NCI-H510A treated with DMSO at 0.1 percent for 48 hours (cell line): Measurements from ENCODE around the gene NIT2.
"Not testable (repeated sequence)": the region's sequence is repeated elsewhere in the genome, so short reads cannot be mapped to it uniquely, and the experiment has no call there.

Source experiments
- DNase-seq: peaks from one replicate; lab custom pipeline; 2025; lab: John Stamatoyannopoulos, UW

The NIT2 gene

DNA sequence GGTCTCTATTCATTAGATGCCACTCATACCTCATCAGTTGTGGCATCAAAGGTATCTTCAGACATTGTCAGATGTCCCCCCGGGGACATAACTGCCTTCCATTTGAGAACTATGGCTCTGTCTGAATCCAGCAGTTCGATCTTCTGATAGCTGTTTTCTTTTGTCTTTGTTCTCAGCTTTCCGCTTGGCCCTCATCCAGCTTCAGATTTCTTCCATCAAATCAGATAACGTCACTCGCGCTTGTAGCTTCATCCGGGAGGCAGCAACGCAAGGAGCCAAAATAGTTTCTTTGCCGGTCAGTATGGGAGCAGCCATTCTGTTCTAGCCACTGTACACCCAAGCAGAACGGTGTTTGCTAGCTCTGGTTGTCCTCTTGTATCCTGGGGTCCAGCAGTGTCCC, 4.4 kb downstream of the NIT2 start:
- DNase-seq: no peak

DNA sequence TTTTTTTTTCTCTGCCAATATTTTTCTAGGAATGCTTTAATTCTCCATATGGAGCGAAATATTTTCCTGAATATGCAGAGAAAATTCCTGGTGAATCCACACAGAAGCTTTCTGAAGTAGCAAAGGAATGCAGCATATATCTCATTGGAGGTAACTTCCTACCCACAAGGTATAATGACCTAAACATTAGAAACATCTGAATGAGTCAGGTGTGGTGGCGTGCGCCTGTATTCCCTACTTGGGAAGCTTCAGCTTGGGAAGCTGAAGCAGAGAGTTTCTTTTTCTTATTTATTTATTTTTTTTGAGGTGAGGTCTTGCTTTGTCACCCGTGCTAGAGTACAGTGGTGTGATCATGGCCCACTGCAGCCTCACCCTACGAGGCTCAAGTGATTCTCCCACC, 5.2 kb downstream of the NIT2 start:
- DNase-seq: no peak

DNA sequence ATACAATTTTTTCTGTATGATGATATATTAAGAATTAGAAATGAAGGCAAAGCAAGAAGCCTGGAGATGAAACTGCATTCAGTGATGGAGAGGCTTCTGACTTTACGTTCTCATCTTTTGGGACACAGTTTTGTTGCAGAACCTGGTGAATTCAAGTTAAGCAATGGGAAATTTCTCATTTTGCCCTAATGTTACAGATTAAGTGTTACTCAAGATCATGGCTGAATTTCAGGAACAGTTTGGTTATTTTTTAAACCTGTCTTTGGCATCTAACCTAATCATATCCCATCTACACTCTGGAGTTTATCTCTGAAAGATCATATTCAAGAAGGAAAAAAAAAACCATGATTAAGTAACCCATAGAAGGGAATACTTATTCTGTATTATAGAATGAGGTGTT, 6.0 kb downstream of the NIT2 start:
- no peak for DNase-seq

DNA sequence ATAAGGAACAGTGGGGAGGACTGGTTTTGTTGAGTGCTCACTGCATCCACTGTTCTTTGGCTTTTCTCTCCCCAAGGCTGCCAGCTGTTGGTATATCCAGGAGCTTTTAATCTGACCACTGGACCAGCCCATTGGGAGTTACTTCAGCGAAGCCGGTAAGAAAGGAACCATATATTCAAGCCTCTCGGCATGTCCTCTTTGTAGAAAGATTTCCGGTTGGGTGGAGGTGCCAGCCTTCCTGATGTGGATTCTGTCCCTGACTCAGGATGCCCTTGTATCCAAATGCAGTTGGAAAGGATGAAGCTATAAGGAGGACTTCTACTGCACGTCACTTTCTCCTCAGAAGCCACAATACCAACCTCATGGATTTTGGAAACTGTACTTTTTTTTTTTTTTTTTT, 14.2 kb downstream of the NIT2 start:
- DNase-seq: no peak

DNA sequence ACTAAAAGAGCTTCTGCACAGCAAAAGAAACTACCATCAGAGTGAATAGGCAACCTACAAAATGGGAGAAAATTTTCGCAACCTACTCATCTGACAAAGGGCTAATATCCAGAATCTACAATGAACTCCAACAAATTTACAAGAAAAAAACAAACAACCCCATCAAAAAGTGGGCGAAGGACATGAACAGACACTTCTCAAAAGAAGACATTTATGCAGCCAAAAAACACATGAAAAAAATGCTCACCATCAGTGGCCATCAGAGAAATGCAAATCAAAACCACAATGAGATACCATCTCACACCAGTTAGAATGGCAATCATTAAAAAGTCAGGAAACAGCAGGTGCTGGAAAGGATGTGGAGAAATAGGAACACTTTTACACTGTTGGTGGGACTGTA, 17.2 kb downstream of the NIT2 start:
- DNase-seq: not testable (repeated sequence)

DNA sequence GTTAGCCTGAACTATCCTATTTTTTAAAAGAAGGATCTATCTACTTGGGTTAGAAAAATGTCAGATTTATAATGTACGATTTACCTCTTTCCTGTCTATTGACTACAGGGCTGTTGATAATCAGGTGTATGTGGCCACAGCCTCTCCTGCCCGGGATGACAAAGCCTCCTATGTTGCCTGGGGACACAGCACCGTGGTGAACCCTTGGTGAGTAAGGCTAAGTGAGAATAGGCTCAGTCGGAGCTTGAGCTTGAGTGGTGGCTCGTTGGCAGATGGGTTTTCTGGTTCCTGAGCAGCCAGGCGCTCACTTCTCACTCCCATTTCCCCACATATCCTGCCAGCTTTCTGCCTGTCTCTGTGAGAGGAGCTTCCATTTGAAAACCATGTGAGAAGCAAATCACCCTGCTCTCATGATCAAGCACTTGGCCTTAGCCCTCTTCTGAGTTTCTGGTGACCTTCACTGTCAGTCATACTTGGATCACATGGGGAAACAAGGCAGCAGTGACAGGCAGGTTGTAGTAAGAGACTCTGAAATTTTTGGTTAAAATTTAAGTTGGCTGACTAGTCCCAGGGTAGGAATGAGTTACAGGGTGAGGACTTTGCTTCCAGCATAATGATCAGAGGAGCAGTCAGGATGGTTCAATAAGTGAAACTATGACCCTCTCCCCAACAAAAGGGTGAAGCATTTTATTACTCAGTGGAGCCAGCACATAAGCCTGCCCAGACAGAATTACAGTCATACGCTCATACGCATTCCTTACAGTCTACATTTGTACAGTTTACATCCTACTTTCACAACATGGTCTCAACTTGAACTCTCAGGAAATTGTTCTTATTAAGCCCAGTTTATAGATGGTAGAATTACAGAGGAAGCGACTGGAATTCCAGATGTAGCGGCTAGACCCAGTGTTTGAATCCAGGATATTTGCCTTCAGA, 18.0 kb downstream of the NIT2 start:
- DNase-seq: no peak

DNA sequence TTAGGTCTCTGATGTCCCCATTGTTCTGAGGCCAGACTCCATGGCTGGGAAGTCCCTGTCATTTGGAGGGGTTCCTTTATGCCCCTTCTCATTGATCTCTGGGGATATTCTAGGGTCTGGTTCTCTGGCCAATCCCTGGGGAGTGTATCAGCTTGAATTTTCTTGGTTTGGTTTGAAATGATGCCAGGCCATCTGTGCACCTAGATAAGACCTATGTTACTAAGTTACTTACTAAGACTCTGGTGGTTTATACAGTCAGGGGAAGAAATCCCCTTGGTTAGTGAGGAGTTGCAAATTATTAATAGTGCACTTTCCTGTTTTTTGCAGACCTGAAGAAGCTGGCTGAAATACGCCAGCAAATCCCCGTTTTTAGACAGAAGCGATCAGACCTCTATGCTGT, 20.3 kb downstream of the NIT2 start:
- DNase-seq: no peak

- DNase-seq: no peak
Observed at GRCh38 chr3:100358413-100358812, 23.9 kb downstream of the NIT2 start.

DNA sequence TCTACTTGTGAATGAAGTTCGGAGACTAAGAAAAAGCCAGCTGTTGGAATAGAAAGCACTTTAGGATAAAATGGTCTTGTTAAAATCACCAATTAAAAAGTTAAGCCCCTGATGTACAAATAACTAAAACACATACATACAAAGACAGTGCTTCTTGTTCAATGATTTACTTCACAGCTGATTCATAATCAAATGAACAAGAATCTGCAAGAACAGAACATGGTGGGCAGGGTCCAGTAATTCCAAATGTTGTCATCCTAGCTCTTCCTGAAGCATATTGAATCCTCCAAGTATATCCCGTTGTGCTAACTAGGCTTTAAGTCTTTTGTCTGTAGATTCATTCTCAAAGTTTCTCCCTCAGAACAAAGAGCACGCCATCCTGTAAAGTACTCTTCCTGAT, 24.5 kb downstream of the NIT2 start:
- DNase-seq: no peak

GRCh38 chr3:100360757-100361496, 26.4 kb downstream of the NIT2 start:
- no peak for DNase-seq

DNA sequence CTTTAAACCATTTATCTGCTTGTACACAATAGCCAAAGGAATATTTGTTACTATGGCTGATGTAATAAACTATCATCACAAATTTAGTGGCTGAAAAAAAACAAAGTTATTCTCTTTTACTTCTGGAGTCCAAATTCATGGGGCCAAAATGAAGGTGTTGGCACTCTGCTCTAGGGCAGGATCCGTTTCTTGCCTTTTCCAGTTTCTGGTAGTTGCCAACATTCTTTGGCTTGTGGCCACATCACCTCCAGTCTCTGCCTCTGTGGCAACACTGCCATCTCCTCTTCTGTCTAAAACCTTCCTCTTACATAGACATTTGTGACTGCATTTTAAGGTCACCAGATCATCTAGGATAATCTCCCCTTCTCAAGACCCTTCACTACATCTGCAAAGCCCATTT, 27.3 kb downstream of the NIT2 start:
- DNase-seq: no peak

DNA sequence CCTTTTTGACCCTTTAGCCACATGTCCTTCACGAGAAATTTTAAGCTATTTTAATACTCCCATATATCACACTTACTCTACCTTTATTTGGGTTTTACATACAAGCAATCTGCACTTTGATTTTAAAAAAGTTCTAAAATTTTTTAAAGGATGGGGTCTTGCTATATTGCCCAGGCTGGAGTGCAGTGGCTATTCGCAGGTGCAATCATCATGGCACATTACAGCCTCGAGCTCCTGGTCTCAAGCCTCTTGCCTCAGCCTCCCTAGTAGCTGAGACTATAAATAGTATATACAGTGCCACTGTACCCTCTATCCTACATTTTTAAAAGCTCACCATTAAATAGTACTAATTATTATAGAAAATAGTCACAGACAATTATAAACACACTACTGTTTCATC, 29.9 kb downstream of the NIT2 start:
- no peak for DNase-seq

DNA sequence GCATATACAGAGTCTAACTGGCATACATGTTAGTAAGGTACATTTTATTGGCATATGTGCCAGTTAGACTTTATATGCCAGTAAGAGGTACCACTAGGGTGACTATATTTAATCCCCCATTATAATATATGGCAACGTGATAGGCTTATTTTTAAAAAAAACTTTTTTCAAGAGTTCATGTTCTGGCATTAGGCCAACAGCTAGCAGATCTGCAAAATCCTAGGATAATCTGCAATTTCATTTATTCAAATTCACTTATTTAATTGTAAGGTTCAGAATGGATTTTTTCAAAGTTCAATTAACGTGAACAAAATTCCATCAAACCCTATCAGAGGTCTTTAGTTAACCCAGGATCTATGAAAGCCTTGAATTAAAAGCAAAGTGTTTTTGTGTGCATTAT, 31.9 kb downstream of the NIT2 start:
- DNase-seq: no peak

DNA sequence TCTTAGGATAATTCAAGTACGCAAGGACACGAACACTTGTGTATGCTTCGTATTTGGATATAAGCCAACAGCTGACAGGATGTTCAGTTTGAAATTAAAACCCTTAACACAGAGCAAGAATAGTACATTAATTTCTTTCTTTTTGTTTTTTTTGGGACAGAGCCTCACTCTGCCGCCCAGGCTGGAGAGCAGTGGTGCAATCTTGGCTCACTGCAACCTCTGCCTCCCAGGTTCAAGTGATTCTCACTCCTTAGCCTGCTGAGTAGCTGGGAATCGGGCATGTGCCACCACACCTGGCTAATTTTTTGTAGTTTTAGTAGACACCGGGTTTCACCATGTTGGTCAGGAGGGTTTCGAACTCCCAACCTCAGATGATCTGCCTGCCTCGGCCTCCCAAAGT, 33.9 kb downstream of the NIT2 start:
- DNase-seq: no peak

- DNase-seq: no peak
Observed at GRCh38 chr3:100370756-100371155, 36.2 kb downstream of the NIT2 start.

GRCh38 chr3:100374521-100374920, 40.0 kb downstream of the NIT2 start:
- no peak for DNase-seq

DNA sequence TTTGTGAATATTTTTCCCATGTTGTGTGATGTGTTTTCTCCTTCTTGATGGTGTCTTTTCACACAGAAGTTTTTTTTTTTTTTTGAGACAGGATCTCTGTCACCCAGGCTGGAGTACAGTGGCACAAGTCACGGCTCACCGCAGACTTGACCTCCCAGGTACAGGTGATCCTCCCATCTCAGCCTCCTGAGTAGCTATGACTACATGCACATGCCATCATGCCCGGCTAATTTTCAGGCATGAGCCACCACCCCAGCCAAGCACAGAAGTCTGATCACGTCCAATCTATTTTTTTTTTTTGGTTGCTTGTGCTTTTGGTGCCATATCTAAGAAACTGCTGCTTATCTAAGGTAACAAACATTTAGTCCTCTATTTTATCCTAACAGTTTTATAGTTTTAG, 41.7 kb downstream of the NIT2 start:
- DNase-seq: no peak

- DNase-seq: no peak
Observed at GRCh38 chr3:100384733-100385525, 50.4 kb downstream of the NIT2 start.

- no peak for DNase-seq
Observed at GRCh38 chr3:100386437-100387074, 52.0 kb downstream of the NIT2 start.

DNA sequence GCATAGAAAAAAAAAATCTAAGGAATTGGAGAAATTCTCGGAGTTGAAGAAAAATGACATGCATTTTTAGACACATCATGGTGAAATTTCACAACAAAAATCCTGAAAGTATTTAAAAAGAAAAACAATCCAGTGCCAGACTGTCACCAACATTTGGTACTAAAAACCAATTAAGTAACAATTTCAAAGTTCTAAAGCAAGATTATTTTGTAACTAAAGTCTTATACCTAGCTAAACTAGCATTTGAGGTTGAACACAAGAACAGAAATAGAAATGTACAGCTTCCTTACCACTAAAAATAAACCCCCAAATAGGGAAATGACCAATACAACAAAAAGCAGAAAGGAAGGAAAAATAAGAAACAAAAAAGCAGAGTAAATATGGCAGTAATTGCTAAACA, 54.5 kb downstream of the NIT2 start:
- no peak for DNase-seq

GRCh38 chr3:100395679-100396431, 61.3 kb downstream of the NIT2 start:
- no peak for DNase-seq
